Choroid plexus epithelial cell (primary cell): ENCODE data around the gene PITPNM3.

Experiments used
- DNase-seq: peaks from one replicate; pipeline ENCODE4 v3.0.0-alpha.2; 2010; ENCODE audit warnings: low read depth
- H3K4me3 ChIP-seq: 2 replicates; pipeline ENCODE4 v1.5.1; 2011; ENCODE audit warnings: low read depth, mild to moderate bottlenecking, control low read depth, low read length, moderate library complexity
- TF ChIP-seq, protein P1 (sequence below): conservative IDR thresholded peaks from 2 replicates; pipeline ENCODE4 v1.5.1; 2011; ENCODE audit warnings: low read depth, mild to moderate bottlenecking, control low read depth, inconsistent platforms, low read length, moderate library complexity

PITPNM3 gene

DNA sequence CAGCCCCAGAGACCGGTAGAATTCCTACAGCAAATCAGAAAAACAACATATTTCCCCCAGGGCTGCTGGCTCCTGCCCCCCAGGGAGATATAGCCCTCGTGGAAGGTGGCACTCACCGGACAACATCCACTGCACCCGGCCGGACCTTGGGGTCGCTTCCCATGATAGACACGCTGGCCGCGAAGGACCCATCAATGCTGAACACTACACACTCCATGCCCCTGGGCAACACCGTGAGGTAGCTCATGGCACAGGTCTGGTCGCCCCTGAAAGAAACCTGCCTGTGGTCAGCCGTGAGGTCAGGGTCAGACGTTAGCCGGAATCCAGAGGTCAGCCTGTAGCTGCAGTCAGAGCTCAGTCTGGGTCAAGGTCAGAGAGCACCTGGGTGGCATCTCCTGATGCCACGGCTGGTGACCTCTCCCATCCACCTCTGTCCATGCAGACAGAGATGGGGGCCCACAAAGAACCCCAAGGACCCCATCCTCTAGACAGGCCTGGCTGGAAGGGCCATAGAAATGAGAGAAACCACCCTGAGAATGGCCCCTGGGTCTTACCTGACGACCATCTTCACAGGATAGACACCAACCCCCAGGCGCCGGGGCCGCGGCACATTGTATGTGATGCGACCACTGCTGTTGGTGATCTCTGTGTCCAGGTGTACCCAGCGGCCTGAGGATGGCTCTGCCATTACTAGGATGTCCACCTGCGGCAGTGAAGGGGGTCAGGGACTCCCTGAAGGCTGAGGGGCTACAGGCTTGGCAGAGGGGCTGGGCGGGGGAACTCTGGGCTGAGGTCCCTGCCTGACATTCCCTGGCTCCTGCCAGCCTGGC is 92.5 kb downstream of the PITPNM3 start:
- TF ChIP-seq, protein P1, sequence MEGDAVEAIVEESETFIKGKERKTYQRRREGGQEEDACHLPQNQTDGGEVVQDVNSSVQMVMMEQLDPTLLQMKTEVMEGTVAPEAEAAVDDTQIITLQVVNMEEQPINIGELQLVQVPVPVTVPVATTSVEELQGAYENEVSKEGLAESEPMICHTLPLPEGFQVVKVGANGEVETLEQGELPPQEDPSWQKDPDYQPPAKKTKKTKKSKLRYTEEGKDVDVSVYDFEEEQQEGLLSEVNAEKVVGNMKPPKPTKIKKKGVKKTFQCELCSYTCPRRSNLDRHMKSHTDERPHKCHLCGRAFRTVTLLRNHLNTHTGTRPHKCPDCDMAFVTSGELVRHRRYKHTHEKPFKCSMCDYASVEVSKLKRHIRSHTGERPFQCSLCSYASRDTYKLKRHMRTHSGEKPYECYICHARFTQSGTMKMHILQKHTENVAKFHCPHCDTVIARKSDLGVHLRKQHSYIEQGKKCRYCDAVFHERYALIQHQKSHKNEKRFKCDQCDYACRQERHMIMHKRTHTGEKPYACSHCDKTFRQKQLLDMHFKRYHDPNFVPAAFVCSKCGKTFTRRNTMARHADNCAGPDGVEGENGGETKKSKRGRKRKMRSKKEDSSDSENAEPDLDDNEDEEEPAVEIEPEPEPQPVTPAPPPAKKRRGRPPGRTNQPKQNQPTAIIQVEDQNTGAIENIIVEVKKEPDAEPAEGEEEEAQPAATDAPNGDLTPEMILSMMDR: no peak
- no peak overlapping the region for H3K4me3 ChIP-seq
- DNase-seq: no peak

DNA sequence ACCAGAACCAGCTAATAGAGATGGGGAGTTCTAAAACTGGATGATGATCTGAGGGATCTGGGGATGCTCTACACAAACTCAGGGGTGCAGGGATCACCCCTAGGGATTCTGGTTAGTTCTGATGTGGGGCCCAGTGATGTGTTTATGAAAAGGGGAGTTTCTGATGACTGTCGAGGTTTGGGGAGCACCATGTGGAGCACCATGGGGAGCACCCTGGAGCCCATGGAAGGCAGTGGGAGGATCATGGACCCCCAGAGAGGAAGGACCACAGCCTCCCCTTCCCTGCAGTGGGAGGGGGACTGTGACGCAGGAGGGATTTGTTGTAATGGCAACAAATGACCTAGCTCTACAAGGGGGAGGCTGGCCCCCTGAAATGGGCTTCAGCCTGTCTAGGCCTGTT is 93.7 kb downstream of the PITPNM3 start:
- DNase-seq: no peak
- TF ChIP-seq, protein P1: no peak

DNA sequence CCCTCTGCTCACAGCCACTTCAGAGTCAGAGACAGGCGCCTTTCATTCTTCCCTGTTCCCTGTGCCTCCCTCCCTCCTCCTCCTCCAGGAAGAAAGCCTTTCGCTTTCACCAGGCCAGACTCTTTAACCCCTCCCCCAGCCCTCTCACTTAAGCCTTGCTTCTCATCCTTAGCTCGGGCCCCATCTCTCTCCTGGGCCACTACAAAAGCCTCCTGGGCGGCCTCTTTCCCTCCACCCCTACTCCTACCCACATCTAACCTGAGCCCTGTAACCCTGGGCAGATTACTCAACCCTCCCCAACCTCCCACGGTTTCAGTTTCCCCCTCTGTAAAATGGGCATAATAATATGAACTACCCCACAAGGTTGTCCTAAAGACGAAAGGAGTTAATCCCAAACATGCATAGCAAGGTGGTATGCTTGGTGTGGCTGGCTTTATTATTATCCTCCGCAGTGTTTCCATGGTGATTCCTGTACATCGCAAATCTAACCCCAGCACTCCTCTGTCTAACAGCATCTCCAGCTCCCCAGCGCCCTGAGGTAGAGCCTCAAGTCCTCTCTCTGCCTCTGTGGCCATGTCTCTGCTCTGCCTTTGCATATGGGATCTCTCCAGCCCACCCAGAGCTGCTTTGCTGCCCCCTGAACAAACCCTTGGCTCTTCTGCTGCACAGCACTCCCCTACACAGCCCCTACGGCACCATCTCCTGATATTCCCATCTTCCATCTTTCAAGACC is 94.4 kb downstream of the PITPNM3 start:
- no peak for DNase-seq
- TF ChIP-seq, protein P1: no peak
- no peak overlapping the region for H3K4me3 ChIP-seq

More for the DNA sequence above, 93.7 kb downstream of the PITPNM3 start:
- H3K4me3 ChIP-seq: no peak overlapping the region

DNA sequence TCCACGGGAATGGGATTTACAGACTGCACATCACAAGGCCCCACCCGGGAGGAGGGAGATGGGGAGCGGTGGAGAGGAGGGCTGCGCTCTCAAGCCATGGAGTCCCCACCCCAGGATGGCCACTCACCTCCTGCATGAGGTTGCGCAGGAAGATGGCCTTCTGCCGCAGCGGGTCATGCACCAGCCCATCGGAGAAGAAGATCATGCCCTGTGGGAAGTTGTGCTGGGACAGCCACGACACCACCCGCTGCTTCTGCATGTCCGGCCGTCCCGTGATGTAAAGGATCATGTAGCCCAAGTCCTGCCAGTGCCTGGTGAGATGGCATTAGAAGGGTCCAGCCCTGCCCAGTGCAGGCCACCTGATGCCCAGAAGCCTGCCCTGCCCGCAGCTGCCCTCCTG is 95.1 kb downstream of the PITPNM3 start:
- TF ChIP-seq, protein P1: no peak
- H3K4me3 ChIP-seq: no peak overlapping the region
- no peak for DNase-seq

DNA sequence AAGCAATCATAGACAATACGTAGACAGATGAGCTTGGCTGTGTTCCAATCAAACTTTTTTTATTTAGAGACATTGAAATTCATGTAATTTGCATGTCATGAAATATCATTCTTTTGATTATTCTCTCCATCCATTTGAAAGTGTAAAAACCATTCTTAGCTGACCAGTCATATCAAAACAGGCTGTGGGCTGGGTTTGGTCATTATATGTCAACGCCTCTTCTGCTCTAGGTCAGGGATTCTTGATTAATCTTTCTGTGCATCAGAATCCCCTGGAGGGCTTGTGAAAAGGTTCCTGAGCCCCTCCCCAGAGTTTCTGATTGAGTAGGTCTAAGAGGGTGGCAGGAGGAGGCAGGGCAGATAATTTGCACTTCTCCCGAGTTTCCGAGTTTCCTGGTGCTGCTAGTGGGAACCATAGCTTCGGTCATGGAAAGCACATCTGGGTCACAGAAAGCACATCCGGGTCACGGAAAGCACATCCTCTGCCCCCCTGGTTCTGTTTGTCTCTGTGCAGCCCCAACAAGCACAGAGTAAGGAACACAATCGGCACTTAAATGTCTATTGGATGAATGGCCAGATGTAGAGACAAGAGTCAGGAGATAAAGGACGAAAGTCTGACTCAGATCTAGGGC is 95.7 kb downstream of the PITPNM3 start:
- DNase-seq: no peak
- no peak overlapping the region for H3K4me3 ChIP-seq
- TF ChIP-seq, protein P1: no peak

DNA sequence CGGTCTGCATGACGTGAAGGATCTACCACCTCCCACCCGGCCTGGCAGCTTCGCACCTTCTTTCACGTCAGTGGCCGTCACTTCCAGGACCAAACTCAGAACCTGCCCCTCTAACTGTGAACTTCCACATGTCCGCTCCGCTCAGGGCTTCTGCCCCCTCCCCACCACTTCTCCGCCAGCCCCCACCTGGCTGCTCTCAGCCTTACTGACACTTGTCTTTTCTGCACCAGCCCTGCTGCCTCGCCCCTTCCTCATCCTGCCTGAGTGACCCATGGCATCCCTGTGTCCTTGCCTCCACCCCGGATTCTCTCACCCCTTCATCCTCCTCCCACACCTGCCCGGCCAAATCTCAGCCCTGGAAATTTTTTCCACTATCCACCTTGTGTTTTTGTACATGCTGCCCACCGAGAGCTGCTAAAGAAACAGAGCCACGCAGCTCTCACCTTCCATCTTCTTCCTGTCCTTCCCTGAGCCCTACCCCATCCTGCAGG is 97.8 kb downstream of the PITPNM3 start:
- TF ChIP-seq, protein P1: no peak
- no peak overlapping the region for H3K4me3 ChIP-seq
- no peak for DNase-seq
